CD4-positive, CD25-positive, alpha-beta regulatory T cell (primary cell): ENCODE data around the gene NAP1L4. TPM values are rescaled to one million over a fixed set of nuclear protein-coding genes. Genes with fewer than 3 reads are reported as not detected.

ENCODE experiments used
- ATAC-seq, 2 donors: fragments of 150-1000 bp; cut with Tn5 transposase; one replicate each; pipeline ENCODE4 v1.10.0; 2021; ENCODE audit warnings: low read depth in 2 of 2, moderate number of reproducible peaks in 2 of 2, moderate library complexity in 1 of 2
- DNase-seq, 3 donors: peaks; one replicate each; pipeline versions ENCODE4 v3.0.0 to v3.0.0-alpha.2; 2012 to 2022; ENCODE audit warnings: mixed read lengths in 1 of 3
- H3K27ac ChIP-seq: one replicate; pipeline ENCODE4 v1.7.0; 2013; ENCODE audit warnings: mild to moderate bottlenecking, low read length; ENCODE audit not compliant: insufficient read depth, poor library complexity, severe bottlenecking
- H3K27me3 ChIP-seq: one replicate; pipeline ENCODE4 v1.7.0; 2013; ENCODE audit warnings: low read length; ENCODE audit not compliant: control insufficient read depth, insufficient read depth
- H3K36me3 ChIP-seq: one replicate; pipeline ENCODE4 v1.7.0; 2013; ENCODE audit warnings: mild to moderate bottlenecking, low read length, moderate library complexity; ENCODE audit not compliant: control insufficient read depth, insufficient read depth
- H3K4me1 ChIP-seq: 2 replicates; pipeline ENCODE4 v1.7.0; 2013; ENCODE audit warnings: mild to moderate bottlenecking, low read length; ENCODE audit not compliant: insufficient read depth, control insufficient read depth, poor library complexity, severe bottlenecking
- H3K4me3 ChIP-seq: one replicate; pipeline ENCODE4 v1.7.0; 2013; ENCODE audit warnings: low read depth, mild to moderate bottlenecking, low read length, moderate library complexity
- H3K9me3 ChIP-seq, 2 experiments: 1 replicate in 1 of 2; 2 replicates in 1 of 2; pipeline ENCODE4 v1.7.0; 2013; ENCODE audit warnings: low read length in 2 of 2, mild to moderate bottlenecking in 1 of 2, moderate library complexity in 1 of 2; ENCODE audit not compliant: control insufficient read depth in 2 of 2
- H3K27ac Mint-ChIP-seq, 3 donors: one replicate each; pipeline ENCODE4 v1.8.0; 2020 to 2022; ENCODE audit warnings: mild to moderate bottlenecking in 3 of 3, mixed read lengths in 3 of 3, moderate library complexity in 2 of 3
- H3K27me3 Mint-ChIP-seq: one replicate; pipeline ENCODE4 v1.8.0; 2022; ENCODE audit warnings: mild to moderate bottlenecking, mixed read lengths
- H3K36me3 Mint-ChIP-seq: one replicate; pipeline ENCODE4 v1.8.0; 2020; ENCODE audit warnings: mixed read lengths
- H3K4me1 Mint-ChIP-seq, 4 donors: one replicate each; pipeline ENCODE4 v1.8.0; 2020 to 2022; ENCODE audit warnings: mixed read lengths in 4 of 4, mild to moderate bottlenecking in 1 of 4
- H3K4me3 Mint-ChIP-seq, 4 donors: one replicate each; pipeline ENCODE4 v1.8.0; 2020 to 2022; ENCODE audit warnings: mild to moderate bottlenecking in 4 of 4, mixed read lengths in 4 of 4, moderate library complexity in 3 of 4
- H3K9me3 Mint-ChIP-seq, 7 donors: one replicate each; pipeline ENCODE4 v1.8.0; 2020 to 2022; ENCODE audit warnings: mixed read lengths in 7 of 7, mild to moderate bottlenecking in 3 of 7, moderate library complexity in 2 of 7
- polyA plus RNA-seq, 4 donors: library from polyadenylated mRNA; unstranded; fragments of 300-500 nt; fragmentation: Illumina TruSeq; gene quantifications; one replicate each; pipeline ENCODE4 v1.2.3, GENCODE V29; 2021
- total RNA-seq: library from RNA; stranded (reverse); gene quantifications from one replicate; pipeline ENCODE4 v1.2.3, GENCODE V29; 2022

NAP1L4 gene
- total and polyA plus RNA-seq, 5 donors from 2014 or later = 210 to 351 (median 228) TPM

GRCh38 chr11:3030289-3031070, 38.4 kb upstream of the NAP1L4 start:
- peaks cover 0 to 17% (median 12%) of the 10 kb centered on the region in 4 donors for H3K4me1 Mint-ChIP-seq
- H3K36me3 Mint-ChIP-seq = peaks cover 50% of the 10 kb centered on the region
- H3K4me3 Mint-ChIP-seq = no peak overlapping the region
- Histone ChIP-seq H3K27ac (no peak overlapping the region), H3K27me3 (no peaks in the 10 kb centered on the region), H3K4me3 (no peak overlapping the region), H3K9me3 (no peaks in the 10 kb centered on the region), H3K36me3 (peaks cover 77% of the 10 kb centered on the region), H3K4me1 (no peaks in the 10 kb centered on the region)
- no peaks in the 10 kb centered on the region for H3K27me3 Mint-ChIP-seq
- peak overlapping the region in 1 of 3 donors; percentile 0 for H3K27ac Mint-ChIP-seq
- no peak for DNase-seq
- ATAC-seq = no peak
- no peaks in the 10 kb centered on the region for H3K9me3 Mint-ChIP-seq

GRCh38 chr11:3028813-3029212, 36.7 kb upstream of the NAP1L4 start:
- ATAC-seq (no peak), DNase-seq (no peak)
- Mint-ChIP-seq H3K27me3 (no peaks in the 10 kb centered on the region), H3K27ac (no peak overlapping the region), H3K36me3 (peaks cover 46% of the 10 kb centered on the region), H3K4me3 (peak overlapping the region in 1 of 4 donors; percentile 27), H3K9me3 (no peaks in the 10 kb centered on the region), H3K4me1 (peaks cover 0 to 14% (median 12%) of the 10 kb centered on the region in 4 donors)
- Histone ChIP-seq H3K4me1 (no peaks in the 10 kb centered on the region), H3K4me3 (no peak overlapping the region), H3K27ac (no peak overlapping the region), H3K36me3 (peaks cover 76% of the 10 kb centered on the region), H3K9me3 (no peaks in the 10 kb centered on the region), H3K27me3 (no peaks in the 10 kb centered on the region)

GRCh38 chr11:3026803-3027202, 34.7 kb upstream of the NAP1L4 start:
- ATAC-seq (no peak), DNase-seq (no peak)
- Histone ChIP-seq H3K4me3 (no peak overlapping the region), H3K27ac (no peak overlapping the region), H3K4me1 (no peaks in the 10 kb centered on the region), H3K36me3 (peaks cover 59% of the 10 kb centered on the region), H3K27me3 (no peaks in the 10 kb centered on the region), H3K9me3 (no peaks in the 10 kb centered on the region)
- no peak overlapping the region for H3K27ac Mint-ChIP-seq
- no peak overlapping the region for H3K4me3 Mint-ChIP-seq
- no peaks in the 10 kb centered on the region for H3K27me3 Mint-ChIP-seq
- H3K9me3 Mint-ChIP-seq = no peaks in the 10 kb centered on the region
- H3K36me3 Mint-ChIP-seq = peaks cover 53% of the 10 kb centered on the region
- peaks cover 5 to 26% (median 25%) of the 10 kb centered on the region in 4 donors for H3K4me1 Mint-ChIP-seq

GRCh38 chr11:3022982-3023381, 30.9 kb upstream of the NAP1L4 start:
- Mint-ChIP-seq H3K27me3 (no peaks in the 10 kb centered on the region), H3K4me3 (no peak overlapping the region), H3K4me1 (peaks cover 5 to 34% (median 23%) of the 10 kb centered on the region in 4 donors), H3K27ac (peak overlapping the region in 1 of 3 donors; percentile 43), H3K36me3 (peaks cover 25% of the 10 kb centered on the region), H3K9me3 (no peaks in the 10 kb centered on the region)
- Histone ChIP-seq H3K27me3 (no peaks in the 10 kb centered on the region), H3K4me3 (no peak overlapping the region), H3K4me1 (peaks cover 4% of the 10 kb centered on the region), H3K27ac (no peak overlapping the region), H3K9me3 (no peaks in the 10 kb centered on the region), H3K36me3 (peaks cover 54% of the 10 kb centered on the region)
- no peak for ATAC-seq
- DNase-seq = no peak

GRCh38 chr11:3022300-3022967, 30.3 kb upstream of the NAP1L4 start:
- no peaks in the 10 kb centered on the region for H3K27me3 Mint-ChIP-seq
- Histone ChIP-seq H3K4me3 (no peak overlapping the region), H3K27me3 (no peaks in the 10 kb centered on the region), H3K27ac (no peak overlapping the region), H3K36me3 (peaks cover 57% of the 10 kb centered on the region), H3K9me3 (no peaks in the 10 kb centered on the region), H3K4me1 (peaks cover 4% of the 10 kb centered on the region)
- H3K27ac Mint-ChIP-seq = peak overlapping the region; percentile 80 to 92 (median 83)
- peak overlapping the region in 2 of 4 donors; percentile 31 to 39 for H3K4me3 Mint-ChIP-seq
- no peaks in the 10 kb centered on the region for H3K9me3 Mint-ChIP-seq
- ATAC-seq (peak in 1 of 2 donors; percentile 30), DNase-seq (peak in 1 of 3 donors; percentile 40)
- H3K36me3 Mint-ChIP-seq = peaks cover 28% of the 10 kb centered on the region
- H3K4me1 Mint-ChIP-seq = peaks cover 5 to 38% (median 27%) of the 10 kb centered on the region in 4 donors

GRCh38 chr11:3021125-3021524, 29.0 kb upstream of the NAP1L4 start:
- H3K4me3 Mint-ChIP-seq = peak overlapping the region in 1 of 4 donors; percentile 40
- Histone ChIP-seq H3K4me3 (no peak overlapping the region), H3K36me3 (peaks cover 55% of the 10 kb centered on the region), H3K27me3 (no peaks in the 10 kb centered on the region), H3K9me3 (no peaks in the 10 kb centered on the region), H3K27ac (no peak overlapping the region), H3K4me1 (peaks cover 14% of the 10 kb centered on the region)
- H3K27me3 Mint-ChIP-seq = no peaks in the 10 kb centered on the region
- peak overlapping the region in 1 of 3 donors; percentile 83 for H3K27ac Mint-ChIP-seq
- H3K36me3 Mint-ChIP-seq = peaks cover 28% of the 10 kb centered on the region
- DNase-seq (peak; percentile 21 to 62 (median 53)), ATAC-seq (peak; percentile 50 to 63)
- H3K9me3 Mint-ChIP-seq = no peaks in the 10 kb centered on the region
- H3K4me1 Mint-ChIP-seq = peaks cover 5 to 40% (median 30%) of the 10 kb centered on the region in 4 donors

- no peaks in the 10 kb centered on the region for H3K9me3 ChIP-seq
- DNase-seq = no peak
- Mint-ChIP-seq H3K4me1 (peaks cover 5 to 47% (median 37%) of the 10 kb centered on the region in 4 donors), H3K27ac (peak overlapping the region; percentile 23 to 85 (median 34)), H3K36me3 (peaks cover 22% of the 10 kb centered on the region), H3K27me3 (no peaks in the 10 kb centered on the region), H3K9me3 (no peaks in the 10 kb centered on the region), H3K4me3 (no peak overlapping the region)
- H3K4me3 ChIP-seq = no peak overlapping the region
- H3K27me3 ChIP-seq = no peaks in the 10 kb centered on the region
- H3K4me1 ChIP-seq = peaks cover 25% of the 10 kb centered on the region
- peaks cover 49% of the 10 kb centered on the region for H3K36me3 ChIP-seq
- H3K27ac ChIP-seq = no peak overlapping the region
- no peak for ATAC-seq
Measured at GRCh38 chr11:3020011-3020410, 27.9 kb upstream of the NAP1L4 start.
